CD4-positive, alpha-beta T cell treated with Interleukin-1 beta for 1 hour (primary cell): Measurements from ENCODE around the gene STAP2.
"Not testable (repeated sequence)": the region's sequence is repeated elsewhere in the genome, so short reads cannot be mapped to it uniquely, and the experiment has no call there.

ENCODE experiments used
- DNase-seq, 2 donors: peaks; one replicate each; pipeline ENCODE4 v3.0.0-alpha.2; 2020 to 2022

Gene STAP2

GRCh38 chr19:4297901-4298809 lies 40.5 kb downstream of the STAP2 start:
- DNase-seq, result no peak

- DNase-seq, result no peak
Observed at GRCh38 chr19:4295972-4296771, 42.5 kb downstream of the STAP2 start.

GRCh38 chr19:4294389-4294788 lies 44.2 kb downstream of the STAP2 start:
- no peak for DNase-seq

- no peak for DNase-seq
Observed at GRCh38 chr19:4292515-4292914, 46.1 kb downstream of the STAP2 start.

GRCh38 chr19:4291184-4291732 lies 47.4 kb downstream of the STAP2 start:
- DNase-seq, result no peak

GRCh38 chr19:4288091-4288777 lies 50.4 kb downstream of the STAP2 start:
- DNase-seq, result no peak

GRCh38 chr19:4286141-4286540 lies 52.5 kb downstream of the STAP2 start:
- not testable (repeated sequence) for DNase-seq

GRCh38 chr19:4284974-4285373 lies 53.7 kb downstream of the STAP2 start:
- DNase-seq, result no peak

GRCh38 chr19:4284176-4284958 lies 54.3 kb downstream of the STAP2 start:
- DNase-seq, result no peak

GRCh38 chr19:4279530-4280422 lies 58.9 kb downstream of the STAP2 start:
- DNase-seq, result no peak

- no peak for DNase-seq
Observed at GRCh38 chr19:4279267-4279529, 59.4 kb downstream of the STAP2 start.

- DNase-seq, result no peak
Observed at GRCh38 chr19:4278419-4279266, 60.0 kb downstream of the STAP2 start, which contains the start of gene SHD. Gene SHD, plus strand, starts transcription at chr19:4279266. Its CDS starts 798 bp downstream, at chr19:4280064.

- DNase-seq, result no peak
Observed at GRCh38 chr19:4278010-4278409, 60.6 kb downstream of the STAP2 start.

GRCh38 chr19:4277191-4277696 lies 61.4 kb downstream of the STAP2 start:
- no peak for DNase-seq

- not testable (repeated sequence) for DNase-seq
Observed at GRCh38 chr19:4274321-4274686, 64.3 kb downstream of the STAP2 start.
